Measurements from ENCODE around the gene TRIP11.

TRIP11 gene

GRCh38 chr14:91964724-91965123 lies 75.1 kb downstream of the TRIP11 start:
- TF ChIP-seq MYC (IDR thresholded peaks at IDR 0.05; ENCODE audit: low read depth, low read length): no peak
- TF ChIP-seq MAX (IDR thresholded peaks at IDR 0.05; ENCODE audit: low read depth, low read length): no peak
- no peak for TF ChIP-seq POLR2A (IDR thresholded peaks at IDR 0.05; ENCODE audit: extremely low read depth, insufficient read length)
- no peak for TF ChIP-seq CTCF (IDR thresholded peaks at IDR 0.05; ENCODE audit: low read depth, low read length)
- H3K4me3 ChIP-seq (ENCODE audit: low read depth, low read length): no peak overlapping the region
- no peak for DNase-seq (ENCODE audit: low read depth)

- TF ChIP-seq MYC (IDR thresholded peaks at IDR 0.05; ENCODE audit: low read depth, low read length) (no peak), MAX (IDR thresholded peaks at IDR 0.05; ENCODE audit: low read depth, low read length) (no peak), CTCF (IDR thresholded peaks at IDR 0.05; ENCODE audit: low read depth, low read length) (no peak), POLR2A (IDR thresholded peaks at IDR 0.05; ENCODE audit: extremely low read depth, insufficient read length) (no peak)
- H3K4me3 ChIP-seq (ENCODE audit: low read depth, low read length): no peak overlapping the region
- DNase-seq (ENCODE audit: low read depth): no peak
These were observed 75.8 kb downstream of the TRIP11 start for GRCh38 chr14:91964011-91964410.

- no peak overlapping the region for H3K4me3 ChIP-seq (ENCODE audit: low read depth, low read length)
- TF ChIP-seq MYC (IDR thresholded peaks at IDR 0.05; ENCODE audit: low read depth, low read length): no peak
- no peak for TF ChIP-seq POLR2A (IDR thresholded peaks at IDR 0.05; ENCODE audit: extremely low read depth, insufficient read length)
- no peak for TF ChIP-seq CTCF (IDR thresholded peaks at IDR 0.05; ENCODE audit: low read depth, low read length)
- TF ChIP-seq MAX (IDR thresholded peaks at IDR 0.05; ENCODE audit: low read depth, low read length): no peak
- DNase-seq (ENCODE audit: low read depth): no peak
These were observed 76.4 kb downstream of the TRIP11 start for GRCh38 chr14:91963465-91963864.

- TF ChIP-seq MYC (IDR thresholded peaks at IDR 0.05; ENCODE audit: low read depth, low read length) (no peak), POLR2A (IDR thresholded peaks at IDR 0.05; ENCODE audit: extremely low read depth, insufficient read length) (no peak)
- no peak for DNase-seq (ENCODE audit: low read depth)
- no peak overlapping the region for H3K4me3 ChIP-seq (ENCODE audit: low read depth, low read length)
These were observed 78.3 kb downstream of the TRIP11 start for GRCh38 chr14:91961297-91962220.

- no peak for DNase-seq (ENCODE audit: low read depth)
- H3K4me3 ChIP-seq (ENCODE audit: low read depth, low read length): no peak overlapping the region
- TF ChIP-seq CTCF (IDR thresholded peaks at IDR 0.05; ENCODE audit: low read depth, low read length) (no peak), MYC (IDR thresholded peaks at IDR 0.05; ENCODE audit: low read depth, low read length) (no peak), POLR2A (IDR thresholded peaks at IDR 0.05; ENCODE audit: extremely low read depth, insufficient read length) (no peak)
These were observed 82.0 kb downstream of the TRIP11 start for GRCh38 chr14:91957876-91958313.

- no peak for DNase-seq (ENCODE audit: low read depth)
- TF ChIP-seq POLR2A (IDR thresholded peaks at IDR 0.05; ENCODE audit: extremely low read depth, insufficient read length) (no peak), MYC (IDR thresholded peaks at IDR 0.05; ENCODE audit: low read depth, low read length) (no peak), MAX (IDR thresholded peaks at IDR 0.05; ENCODE audit: low read depth, low read length) (no peak), CTCF (IDR thresholded peaks at IDR 0.05; ENCODE audit: low read depth, low read length) (no peak)
- H3K4me3 ChIP-seq (ENCODE audit: low read depth, low read length): no peak overlapping the region
These were observed 83.2 kb downstream of the TRIP11 start for GRCh38 chr14:91956616-91957015.
